Activated T-helper 17 cell treated with anti-CD3 and anti-CD28 coated beads, Interleukin-2, amount 50 U/mL, for 72 hours (primary cell): ENCODE data around the gene KIF5A. TPM values are rescaled to one million over a fixed set of nuclear protein-coding genes. Genes with fewer than 3 reads are reported as not detected.
"Not testable (repeated sequence)": the region's sequence is repeated elsewhere in the genome, so short reads cannot be mapped to it uniquely, and the experiment has no call there.

Experiments
- ATAC-seq: fragments of 150-1000 bp; cut with Tn5 transposase; replicated peaks from 2 replicates; pipeline ENCODE4 v1.10.0; 2021; ENCODE audit warnings: mild to moderate bottlenecking, moderate library complexity
- H3K27ac Mint-ChIP-seq: one replicate; pipeline ENCODE4 v1.8.0; 2022; ENCODE audit warnings: mixed read lengths
- H3K27me3 Mint-ChIP-seq: one replicate; pipeline ENCODE4 v1.8.0; 2022; ENCODE audit warnings: mixed read lengths
- H3K36me3 Mint-ChIP-seq: one replicate; pipeline ENCODE4 v1.8.0; 2022; ENCODE audit warnings: low read depth, mild to moderate bottlenecking, mixed read lengths
- H3K4me1 Mint-ChIP-seq: one replicate; pipeline ENCODE4 v1.8.0; 2022; ENCODE audit warnings: mixed read lengths
- H3K4me3 Mint-ChIP-seq: one replicate; pipeline ENCODE4 v1.8.0; 2022; ENCODE audit warnings: mild to moderate bottlenecking, mixed read lengths
- H3K9me3 Mint-ChIP-seq: one replicate; pipeline ENCODE4 v1.8.0; 2022; ENCODE audit warnings: mixed read lengths
- total RNA-seq, 2 donors: library from RNA; stranded (reverse); gene quantifications; one replicate each; pipeline ENCODE4 v1.2.3, GENCODE V29; 2022

Gene KIF5A
- total RNA-seq, 2 donors from 2014 or later = 2.0 to 3.0 TPM

- H3K4me1 Mint-ChIP-seq = peaks cover 11% of the 10 kb centered on the region
- H3K27ac Mint-ChIP-seq = no peak overlapping the region
- H3K9me3 Mint-ChIP-seq = no peaks in the 10 kb centered on the region
- H3K4me3 Mint-ChIP-seq = no peak overlapping the region
- peaks cover 3% of the 10 kb centered on the region for H3K27me3 Mint-ChIP-seq
- H3K36me3 Mint-ChIP-seq = no peaks in the 10 kb centered on the region
- ATAC-seq = no peak
Observed at GRCh38 chr12:57552306-57552651, 2.4 kb downstream of the KIF5A start.

- H3K27ac Mint-ChIP-seq = no peak overlapping the region
- no peak for ATAC-seq
- peaks cover 3% of the 10 kb centered on the region for H3K27me3 Mint-ChIP-seq
- peaks cover 11% of the 10 kb centered on the region for H3K4me1 Mint-ChIP-seq
- H3K4me3 Mint-ChIP-seq = no peak overlapping the region
- no peaks in the 10 kb centered on the region for H3K9me3 Mint-ChIP-seq
- no peaks in the 10 kb centered on the region for H3K36me3 Mint-ChIP-seq
Observed at GRCh38 chr12:57552835-57553313, 3.0 kb downstream of the KIF5A start.

GRCh38 chr12:57553343-57554202 lies 3.7 kb downstream of the KIF5A start:
- H3K27ac Mint-ChIP-seq = no peak overlapping the region
- H3K4me3 Mint-ChIP-seq = no peak overlapping the region
- ATAC-seq = no peak
- H3K36me3 Mint-ChIP-seq = no peaks in the 10 kb centered on the region
- no peaks in the 10 kb centered on the region for H3K9me3 Mint-ChIP-seq
- peaks cover 3% of the 10 kb centered on the region for H3K27me3 Mint-ChIP-seq
- H3K4me1 Mint-ChIP-seq = peaks cover 11% of the 10 kb centered on the region

GRCh38 chr12:57554453-57554852 lies 4.6 kb downstream of the KIF5A start:
- peaks cover 6% of the 10 kb centered on the region for H3K4me1 Mint-ChIP-seq
- no peaks in the 10 kb centered on the region for H3K36me3 Mint-ChIP-seq
- peaks cover 3% of the 10 kb centered on the region for H3K27me3 Mint-ChIP-seq
- H3K4me3 Mint-ChIP-seq = no peak overlapping the region
- no peak overlapping the region for H3K27ac Mint-ChIP-seq
- H3K9me3 Mint-ChIP-seq = no peaks in the 10 kb centered on the region
- no peak for ATAC-seq

GRCh38 chr12:57554897-57555296 lies 5.1 kb downstream of the KIF5A start:
- no peak overlapping the region for H3K4me3 Mint-ChIP-seq
- no peaks in the 10 kb centered on the region for H3K9me3 Mint-ChIP-seq
- H3K27ac Mint-ChIP-seq = no peak overlapping the region
- no peak for ATAC-seq
- peaks cover 3% of the 10 kb centered on the region for H3K27me3 Mint-ChIP-seq
- H3K4me1 Mint-ChIP-seq = peaks cover 5% of the 10 kb centered on the region
- H3K36me3 Mint-ChIP-seq = no peaks in the 10 kb centered on the region

- no peak for ATAC-seq
- Mint-ChIP-seq H3K27me3 (no peaks in the 10 kb centered on the region), H3K36me3 (no peaks in the 10 kb centered on the region), H3K27ac (no peak overlapping the region), H3K4me3 (no peak overlapping the region), H3K9me3 (no peaks in the 10 kb centered on the region), H3K4me1 (no peaks in the 10 kb centered on the region)
Observed at GRCh38 chr12:57558864-57559263, 9.0 kb downstream of the KIF5A start.

GRCh38 chr12:57560516-57560915 lies 10.7 kb downstream of the KIF5A start:
- Mint-ChIP-seq H3K27me3 (peaks cover 10% of the 10 kb centered on the region), H3K27ac (no peak overlapping the region), H3K36me3 (no peaks in the 10 kb centered on the region), H3K9me3 (no peaks in the 10 kb centered on the region), H3K4me1 (no peaks in the 10 kb centered on the region), H3K4me3 (no peak overlapping the region)
- ATAC-seq = no peak

GRCh38 chr12:57561117-57561516 lies 11.3 kb downstream of the KIF5A start:
- not testable (repeated sequence) for H3K9me3 Mint-ChIP-seq, H3K27ac Mint-ChIP-seq, H3K4me1 Mint-ChIP-seq, H3K36me3 Mint-ChIP-seq, ATAC-seq, H3K4me3 Mint-ChIP-seq, H3K27me3 Mint-ChIP-seq

- Mint-ChIP-seq H3K9me3 (no peaks in the 10 kb centered on the region), H3K27ac (no peak overlapping the region), H3K27me3 (peaks cover 10% of the 10 kb centered on the region), H3K36me3 (no peaks in the 10 kb centered on the region), H3K4me3 (no peak overlapping the region), H3K4me1 (no peaks in the 10 kb centered on the region)
- ATAC-seq = no peak
Observed at GRCh38 chr12:57563358-57563757, 13.5 kb downstream of the KIF5A start.

GRCh38 chr12:57564178-57564740 lies 14.4 kb downstream of the KIF5A start:
- H3K4me1 Mint-ChIP-seq = no peaks in the 10 kb centered on the region
- no peak for ATAC-seq
- no peaks in the 10 kb centered on the region for H3K9me3 Mint-ChIP-seq
- no peak overlapping the region for H3K4me3 Mint-ChIP-seq
- H3K27me3 Mint-ChIP-seq = peaks cover 10% of the 10 kb centered on the region
- no peaks in the 10 kb centered on the region for H3K36me3 Mint-ChIP-seq
- no peak overlapping the region for H3K27ac Mint-ChIP-seq

- H3K36me3 Mint-ChIP-seq = no peaks in the 10 kb centered on the region
- no peaks in the 10 kb centered on the region for H3K9me3 Mint-ChIP-seq
- no peak overlapping the region for H3K4me3 Mint-ChIP-seq
- ATAC-seq = no peak
- H3K27ac Mint-ChIP-seq = no peak overlapping the region
- no peaks in the 10 kb centered on the region for H3K4me1 Mint-ChIP-seq
- H3K27me3 Mint-ChIP-seq = peaks cover 10% of the 10 kb centered on the region
Observed at GRCh38 chr12:57568838-57569237, 19.0 kb downstream of the KIF5A start.

GRCh38 chr12:57569858-57570257 lies 20.0 kb downstream of the KIF5A start:
- Mint-ChIP-seq H3K4me3 (no peak overlapping the region), H3K4me1 (no peaks in the 10 kb centered on the region), H3K36me3 (no peaks in the 10 kb centered on the region), H3K9me3 (no peaks in the 10 kb centered on the region), H3K27me3 (peaks cover under 1% of the 10 kb centered on the region), H3K27ac (no peak overlapping the region)
- ATAC-seq = no peak

GRCh38 chr12:57570438-57570837 lies 20.6 kb downstream of the KIF5A start:
- H3K36me3 Mint-ChIP-seq, H3K4me3 Mint-ChIP-seq, ATAC-seq, H3K27ac Mint-ChIP-seq, H3K27me3 Mint-ChIP-seq, H3K4me1 Mint-ChIP-seq, H3K9me3 Mint-ChIP-seq: not testable (repeated sequence)

- no peak for ATAC-seq
- Mint-ChIP-seq H3K4me3 (no peak overlapping the region), H3K36me3 (no peaks in the 10 kb centered on the region), H3K9me3 (no peaks in the 10 kb centered on the region), H3K27ac (no peak overlapping the region), H3K27me3 (no peaks in the 10 kb centered on the region), H3K4me1 (no peaks in the 10 kb centered on the region)
Observed at GRCh38 chr12:57571926-57572762, 22.3 kb downstream of the KIF5A start.

- H3K27ac Mint-ChIP-seq = no peak overlapping the region
- H3K36me3 Mint-ChIP-seq = no peaks in the 10 kb centered on the region
- no peaks in the 10 kb centered on the region for H3K9me3 Mint-ChIP-seq
- no peak overlapping the region for H3K4me3 Mint-ChIP-seq
- no peaks in the 10 kb centered on the region for H3K27me3 Mint-ChIP-seq
- no peak for ATAC-seq
- no peaks in the 10 kb centered on the region for H3K4me1 Mint-ChIP-seq
Observed at GRCh38 chr12:57574795-57575194, 25.0 kb downstream of the KIF5A start.
